ENCODE measurements around the gene MACROD2. TPM values are rescaled to one million over a fixed set of nuclear protein-coding genes. Genes with fewer than 3 reads are reported as not detected.

MACROD2 gene
- total and polyA plus RNA-seq, 2 of the 4 experiments (the other 2 are of a cell fraction), result not detected

DNA sequence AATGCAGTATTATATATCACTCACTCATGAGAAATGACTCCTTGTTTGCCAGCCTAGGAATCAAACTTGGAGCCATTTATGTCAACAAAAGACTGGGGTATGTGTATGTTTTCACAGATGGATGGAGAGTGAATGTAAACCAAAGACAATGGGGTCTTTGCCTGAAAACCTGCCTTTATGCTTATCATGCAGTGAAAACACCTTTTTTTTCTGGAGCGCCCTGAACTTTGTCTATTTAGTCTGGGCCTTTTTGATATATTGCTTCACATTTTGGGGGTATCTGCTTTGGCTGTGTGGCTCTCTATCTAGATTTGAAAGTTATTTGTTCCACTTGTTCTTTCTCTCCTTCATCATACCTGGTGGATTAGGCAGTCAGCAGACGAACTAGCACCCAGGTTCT, 1190.6 kb downstream of the MACROD2 start:
- no TSS peak for BruUV-seq (replicated peaks)
- Histone ChIP-seq H3K4ac (ENCODE audit: low read depth, low read length) (no peak overlapping the region), H3K9ac (ENCODE audit: low read depth, low read length) (no peak overlapping the region), H3K36me3 (ENCODE audit: control insufficient read depth, insufficient read depth, low read length) (no peaks in the 10 kb centered on the region), H3K4me3 (ENCODE audit: insufficient read depth, low read depth, low read length) (no peak overlapping the region), H3K9me1 (ENCODE audit: insufficient read depth, low read length) (no peaks in the 10 kb centered on the region), H3K23ac (ENCODE audit: low read depth, low read length) (no peak overlapping the region), H4K91ac (ENCODE audit: insufficient read depth, low read depth, low read length) (no peak overlapping the region), H3K4me2 (ENCODE audit: low read depth, low read length) (no peak overlapping the region), H3K27ac (ENCODE audit: insufficient read depth, low read length) (no peak overlapping the region), H4K5ac (ENCODE audit: low read depth, low read length) (no peak overlapping the region), H3K14ac (replicated peaks; ENCODE audit: low read depth, low read length) (no peak overlapping the region), H4K8ac (ENCODE audit: low read depth in 2 of 2, low read length in 2 of 2) (no peak overlapping the region), H3K79me1 (ENCODE audit: low read depth in 1 of 2, low read length in 2 of 2) (no peaks in the 10 kb centered on the region), H3K4me1 (ENCODE audit: control insufficient read depth, insufficient read depth, low read length) (no peaks in the 10 kb centered on the region), H2BK5ac (ENCODE audit: low read depth, low read length, poor library complexity, severe bottlenecking) (no peak overlapping the region), H2BK20ac (ENCODE audit: low read depth, low read length) (no peak overlapping the region), H3K9me3 (ENCODE audit: control insufficient read depth, insufficient read depth, low read length) (0 out of 2 replicates have a peak, but pooled peaks cover 2% of the 10 kb centered on the region), H4K20me1 (ENCODE audit: insufficient read depth, low read length) (no peaks in the 10 kb centered on the region), H3K18ac (ENCODE audit: low read depth, low read length) (no peak overlapping the region), H3K27me3 (ENCODE audit: control insufficient read depth, insufficient read depth, low read length) (no peaks in the 10 kb centered on the region), H2AK9ac (replicated peaks; ENCODE audit: low read depth, low read length, poor library complexity) (no peak overlapping the region), H2AK5ac (ENCODE audit: low read depth, low read length) (no peak overlapping the region), H3K56ac (ENCODE audit: extremely low read depth, insufficient read depth, low read length) (no peak overlapping the region), H2AFZ (replicated peaks; ENCODE audit: low read length, poor library complexity) (no peak overlapping the region), H2BK120ac (ENCODE audit: low read depth, low read length) (no peak overlapping the region), H2BK15ac (ENCODE audit: low read depth, low read length) (no peak overlapping the region)
- dilution Hi-C loops (cut with HindIII; ENCODE audit: low sequenced_read_pairs, unreplicated experiment) (no loop called here), in situ Hi-C loops (cut with MboI; ENCODE audit: low sequenced_read_pairs) (no loop called here), intact Hi-C loops (cut with micrococcal nuclease) (no loop called here)
- CTCF ChIA-PET, result no interaction called here
- DNase-seq, result no peak
- TF ChIP-seq RFX5 (IDR thresholded peaks at IDR 0.05; ENCODE audit: low read depth, low read length) (no peak), POLR2A (IDR thresholded peaks at IDR 0.05; ENCODE audit: low read depth, low read length) (no peak), RCOR1 (IDR thresholded peaks at IDR 0.05; ENCODE audit: insufficient replicate concordance, low read length) (no peak), BHLHE40 (IDR thresholded peaks at IDR 0.05; ENCODE audit: low read depth, low read length) (no peak), CHD1 (IDR thresholded peaks at IDR 0.05; ENCODE audit: low read depth, low read length) (no peak)
- TF ChIP-seq, protein P1, sequence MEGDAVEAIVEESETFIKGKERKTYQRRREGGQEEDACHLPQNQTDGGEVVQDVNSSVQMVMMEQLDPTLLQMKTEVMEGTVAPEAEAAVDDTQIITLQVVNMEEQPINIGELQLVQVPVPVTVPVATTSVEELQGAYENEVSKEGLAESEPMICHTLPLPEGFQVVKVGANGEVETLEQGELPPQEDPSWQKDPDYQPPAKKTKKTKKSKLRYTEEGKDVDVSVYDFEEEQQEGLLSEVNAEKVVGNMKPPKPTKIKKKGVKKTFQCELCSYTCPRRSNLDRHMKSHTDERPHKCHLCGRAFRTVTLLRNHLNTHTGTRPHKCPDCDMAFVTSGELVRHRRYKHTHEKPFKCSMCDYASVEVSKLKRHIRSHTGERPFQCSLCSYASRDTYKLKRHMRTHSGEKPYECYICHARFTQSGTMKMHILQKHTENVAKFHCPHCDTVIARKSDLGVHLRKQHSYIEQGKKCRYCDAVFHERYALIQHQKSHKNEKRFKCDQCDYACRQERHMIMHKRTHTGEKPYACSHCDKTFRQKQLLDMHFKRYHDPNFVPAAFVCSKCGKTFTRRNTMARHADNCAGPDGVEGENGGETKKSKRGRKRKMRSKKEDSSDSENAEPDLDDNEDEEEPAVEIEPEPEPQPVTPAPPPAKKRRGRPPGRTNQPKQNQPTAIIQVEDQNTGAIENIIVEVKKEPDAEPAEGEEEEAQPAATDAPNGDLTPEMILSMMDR (conservative IDR thresholded peaks at IDR 0.05; ENCODE audit: low read depth, low read length), result no peak
- TF ChIP-seq, protein P2, sequence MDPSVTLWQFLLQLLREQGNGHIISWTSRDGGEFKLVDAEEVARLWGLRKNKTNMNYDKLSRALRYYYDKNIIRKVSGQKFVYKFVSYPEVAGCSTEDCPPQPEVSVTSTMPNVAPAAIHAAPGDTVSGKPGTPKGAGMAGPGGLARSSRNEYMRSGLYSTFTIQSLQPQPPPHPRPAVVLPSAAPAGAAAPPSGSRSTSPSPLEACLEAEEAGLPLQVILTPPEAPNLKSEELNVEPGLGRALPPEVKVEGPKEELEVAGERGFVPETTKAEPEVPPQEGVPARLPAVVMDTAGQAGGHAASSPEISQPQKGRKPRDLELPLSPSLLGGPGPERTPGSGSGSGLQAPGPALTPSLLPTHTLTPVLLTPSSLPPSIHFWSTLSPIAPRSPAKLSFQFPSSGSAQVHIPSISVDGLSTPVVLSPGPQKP (IDR thresholded peaks at IDR 0.05; ENCODE audit: borderline replicate concordance, low read depth, low read length), result no peak
- no peak for ATAC-seq (ENCODE audit: low read depth)
- WGBS, 2 experiments (ENCODE audit: extremely low coverage in 2 of 2, insufficient read length in 1 of 2), result no CpG with 5 or more reads among the region's 2 CpGs
- POLR2A ChIA-PET (ENCODE audit: unreplicated experiment), result no interaction called here

All from IMR-90 (cell line).